Body of pancreas (tissue), 4 donors: ENCODE measurements around the gene NFIA. TPM values are rescaled to one million over a fixed set of nuclear protein-coding genes. Genes with fewer than 3 reads are reported as not detected.

ENCODE experiments used
- ATAC-seq: fragments of 150-250 bp; one replicate; pipeline ENCODE4 v1.9.1; 2016
- DNase-seq, 4 donors: peaks; one replicate each; pipeline ENCODE4 v3.0.0-alpha.2; 2019
- H3K27ac ChIP-seq, 4 donors: fragments of 200-600 bp; sonication (generic); 1 replicate in 3 of 4; 2 replicates in 1 of 4; pipeline versions ENCODE4 v1.5.1 to v1.6.1; 2016 to 2019; ENCODE audit warnings: mild to moderate bottlenecking in 1 of 4, mixed read lengths in 1 of 4, moderate library complexity in 1 of 4
- H3K27me3 ChIP-seq, 2 donors: fragments of 200-600 bp; sonication (generic); one replicate each; pipeline ENCODE4 v1.6.0; 2016; ENCODE audit warnings: mild to moderate bottlenecking in 1 of 2
- H3K36me3 ChIP-seq, 2 donors: fragments of 200-600 bp; sonication (generic); replicated peaks in 1 of 2; 2 replicates each; pipeline ENCODE4 v1.5.1; 2016; ENCODE audit warnings: low read depth in 2 of 2; ENCODE audit not compliant: insufficient read depth in 1 of 2
- H3K4me1 ChIP-seq: fragments of 200-600 bp; sonication (generic); one replicate; pipeline ENCODE4 v1.6.0; 2016
- H3K4me3 ChIP-seq, 2 donors: fragments of 200-600 bp; sonication (generic); 1 replicate in 1 of 2; 2 replicates in 1 of 2; pipeline ENCODE4 v1.5.1; 2016 to 2019
- H3K9me3 ChIP-seq, 3 donors: fragments of 200-600 bp; sonication (generic); 1 replicate in 2 of 3; 2 replicates in 1 of 3; pipeline ENCODE4 v1.5.1; 2016
- POLR2A ChIP-seq, 3 donors: fragments of 450-650 bp; IDR thresholded peaks; one replicate each; pipeline ENCODE4 v1.6.1; 2016; ENCODE audit warnings: antibody characterized with exemption in 3 of 3, mild to moderate bottlenecking in 2 of 3
- WGBS, 2 donors: methylation state at CpG; one replicate each; pipeline ENCODE4 v1.1.5; 2017; 5-methylcytosine and 5-hydroxymethylcytosine counted together
- intact Hi-C: fragments of 100-400 bp; cut with DNase I; formaldehyde crosslinking; loops from one replicate; pipeline ENCODE4 v1.15.1; 2023
- total RNA-seq, 2 donors: library from RNA; depleted of rRNA; stranded (reverse); fragments of >200 nt; gene quantifications; one replicate each; pipeline ENCODE4 v1.1.0, GENCODE V29; 2016
- TF ChIP-seq, protein P1 (sequence below), 7 experiments: fragments of 450-650 bp in 4 of 7; fragments of 200-600 bp in 3 of 7; sonication (generic) in 3 of 7; IDR thresholded peaks; one replicate each; pipeline ENCODE4 v1.5.1; 2016 to 2019; ENCODE audit warnings: antibody characterized with exemption in 7 of 7

Gene NFIA
- total RNA-seq, 2 donors from 2014 or later = 21.5 to 32.3 TPM

DNA sequence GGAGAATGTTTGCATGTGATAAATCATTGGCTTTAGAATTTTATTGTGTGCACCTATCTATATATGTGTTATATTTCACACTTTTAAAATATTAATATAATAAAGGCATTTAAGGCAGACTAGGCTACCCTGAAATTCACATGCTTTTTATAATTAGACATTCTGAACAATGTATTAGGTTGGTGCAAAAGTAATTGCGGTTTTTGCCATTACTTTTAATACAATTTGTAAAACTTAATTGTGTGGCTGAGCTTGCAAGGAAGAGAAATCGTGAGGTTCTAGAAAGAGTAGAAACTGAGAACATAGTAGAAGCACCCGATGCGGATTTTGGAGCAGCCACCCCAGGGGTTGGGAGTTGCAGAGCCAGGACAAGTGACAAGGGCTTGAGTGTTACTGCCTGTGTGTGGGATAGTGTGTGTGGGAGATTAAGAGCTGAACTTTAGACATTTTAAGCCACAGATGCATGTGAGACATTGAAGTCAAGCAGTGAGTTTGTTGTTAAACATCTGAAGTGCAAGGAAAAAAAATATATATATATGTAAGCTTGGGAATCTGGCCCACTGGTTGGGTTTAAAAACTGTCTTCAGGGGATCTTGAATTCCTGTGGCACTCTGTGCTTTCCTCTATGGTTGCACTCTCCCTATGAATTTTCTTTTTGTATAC is 398.0 kb downstream of the NFIA start:
- WGBS, 2 donors = 68 to 76% methylated on average over 4 of the region's 4 CpGs
- H3K4me3 ChIP-seq = no peak overlapping the region
- TF ChIP-seq, protein P1, sequence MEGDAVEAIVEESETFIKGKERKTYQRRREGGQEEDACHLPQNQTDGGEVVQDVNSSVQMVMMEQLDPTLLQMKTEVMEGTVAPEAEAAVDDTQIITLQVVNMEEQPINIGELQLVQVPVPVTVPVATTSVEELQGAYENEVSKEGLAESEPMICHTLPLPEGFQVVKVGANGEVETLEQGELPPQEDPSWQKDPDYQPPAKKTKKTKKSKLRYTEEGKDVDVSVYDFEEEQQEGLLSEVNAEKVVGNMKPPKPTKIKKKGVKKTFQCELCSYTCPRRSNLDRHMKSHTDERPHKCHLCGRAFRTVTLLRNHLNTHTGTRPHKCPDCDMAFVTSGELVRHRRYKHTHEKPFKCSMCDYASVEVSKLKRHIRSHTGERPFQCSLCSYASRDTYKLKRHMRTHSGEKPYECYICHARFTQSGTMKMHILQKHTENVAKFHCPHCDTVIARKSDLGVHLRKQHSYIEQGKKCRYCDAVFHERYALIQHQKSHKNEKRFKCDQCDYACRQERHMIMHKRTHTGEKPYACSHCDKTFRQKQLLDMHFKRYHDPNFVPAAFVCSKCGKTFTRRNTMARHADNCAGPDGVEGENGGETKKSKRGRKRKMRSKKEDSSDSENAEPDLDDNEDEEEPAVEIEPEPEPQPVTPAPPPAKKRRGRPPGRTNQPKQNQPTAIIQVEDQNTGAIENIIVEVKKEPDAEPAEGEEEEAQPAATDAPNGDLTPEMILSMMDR (IDR thresholded peaks at IDR 0.05) = no peak
- TF ChIP-seq POLR2A (IDR thresholded peaks at IDR 0.05) = no peak
- no peaks in the 10 kb centered on the region for H3K9me3 ChIP-seq
- H3K4me1 ChIP-seq = no peaks in the 10 kb centered on the region
- no peaks in the 10 kb centered on the region for H3K27me3 ChIP-seq
- H3K36me3 ChIP-seq = no peaks in the 10 kb centered on the region
- no peak overlapping the region for H3K27ac ChIP-seq
- ATAC-seq = no peak
- intact Hi-C loops = no loop called here
- no peak for DNase-seq

DNA sequence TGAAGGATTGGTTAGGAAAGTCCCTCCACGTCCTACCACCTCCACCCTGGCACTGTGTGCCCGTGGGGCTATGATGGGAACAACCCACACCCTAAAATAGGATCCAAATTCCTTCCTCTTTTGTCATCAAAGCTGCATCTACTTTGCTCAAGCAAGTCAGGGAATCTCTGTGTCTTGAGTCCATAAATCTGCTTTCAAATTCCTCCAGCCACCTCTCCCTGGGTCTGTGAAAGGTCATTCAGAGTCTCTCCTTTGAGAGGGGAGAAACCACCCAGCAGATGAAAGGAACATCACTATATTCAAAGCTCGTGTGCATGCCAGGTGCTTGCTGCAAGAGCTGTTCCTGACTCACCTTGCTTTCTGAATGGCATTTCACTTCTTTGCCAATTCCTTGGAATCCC is 399.0 kb downstream of the NFIA start:
- Histone ChIP-seq H3K4me3 (no peak overlapping the region), H3K36me3 (no peaks in the 10 kb centered on the region), H3K27me3 (no peaks in the 10 kb centered on the region), H3K4me1 (no peaks in the 10 kb centered on the region), H3K9me3 (no peaks in the 10 kb centered on the region), H3K27ac (no peak overlapping the region)
- 29 to 42% methylated on average over 3 of the region's 3 CpGs for WGBS, 2 donors
- DNase-seq (no peak), ATAC-seq (no peak)
- TF ChIP-seq, protein P1 (IDR thresholded peaks at IDR 0.05) = no peak
- no peak for TF ChIP-seq POLR2A (IDR thresholded peaks at IDR 0.05)
- intact Hi-C loops = no loop called here

DNA sequence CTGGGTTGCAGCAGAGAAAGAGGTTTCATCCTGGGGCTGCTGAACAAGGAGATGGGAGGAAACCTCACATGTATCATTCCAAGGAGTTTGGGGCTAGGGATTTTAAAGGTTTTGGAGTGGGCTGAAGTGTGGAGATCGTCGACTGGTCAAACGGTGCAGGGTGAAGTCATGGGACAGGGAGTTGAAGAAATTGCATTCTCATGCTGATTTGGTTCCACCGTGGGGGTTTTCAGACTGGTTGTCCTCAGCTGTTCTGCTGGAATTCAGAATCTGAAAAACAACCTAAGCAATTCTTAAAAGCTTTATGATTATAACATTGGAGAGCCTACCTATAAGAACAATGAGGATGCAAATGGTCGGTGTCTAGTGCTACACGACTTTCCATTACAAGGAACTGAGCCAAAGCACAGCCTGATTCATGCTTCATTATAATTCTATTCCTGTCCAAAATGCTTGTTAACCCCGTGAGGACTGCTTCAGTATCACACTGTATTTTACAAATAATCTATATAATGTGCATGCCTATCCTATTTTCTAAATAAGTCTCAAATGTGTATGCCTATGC is 399.9 kb downstream of the NFIA start:
- TF ChIP-seq, protein P1 (IDR thresholded peaks at IDR 0.05) = no peak
- no peak for TF ChIP-seq POLR2A (IDR thresholded peaks at IDR 0.05)
- DNase-seq = no peak
- no peaks in the 10 kb centered on the region for H3K9me3 ChIP-seq
- no peaks in the 10 kb centered on the region for H3K27me3 ChIP-seq
- no peaks in the 10 kb centered on the region for H3K36me3 ChIP-seq
- 57 to 67% methylated on average over 7 of the region's 7 CpGs for WGBS, 2 donors
- H3K4me1 ChIP-seq = no peaks in the 10 kb centered on the region
- H3K4me3 ChIP-seq = no peak overlapping the region
- H3K27ac ChIP-seq = no peak overlapping the region
- no peak for ATAC-seq
- intact Hi-C loops = no loop called here

DNA sequence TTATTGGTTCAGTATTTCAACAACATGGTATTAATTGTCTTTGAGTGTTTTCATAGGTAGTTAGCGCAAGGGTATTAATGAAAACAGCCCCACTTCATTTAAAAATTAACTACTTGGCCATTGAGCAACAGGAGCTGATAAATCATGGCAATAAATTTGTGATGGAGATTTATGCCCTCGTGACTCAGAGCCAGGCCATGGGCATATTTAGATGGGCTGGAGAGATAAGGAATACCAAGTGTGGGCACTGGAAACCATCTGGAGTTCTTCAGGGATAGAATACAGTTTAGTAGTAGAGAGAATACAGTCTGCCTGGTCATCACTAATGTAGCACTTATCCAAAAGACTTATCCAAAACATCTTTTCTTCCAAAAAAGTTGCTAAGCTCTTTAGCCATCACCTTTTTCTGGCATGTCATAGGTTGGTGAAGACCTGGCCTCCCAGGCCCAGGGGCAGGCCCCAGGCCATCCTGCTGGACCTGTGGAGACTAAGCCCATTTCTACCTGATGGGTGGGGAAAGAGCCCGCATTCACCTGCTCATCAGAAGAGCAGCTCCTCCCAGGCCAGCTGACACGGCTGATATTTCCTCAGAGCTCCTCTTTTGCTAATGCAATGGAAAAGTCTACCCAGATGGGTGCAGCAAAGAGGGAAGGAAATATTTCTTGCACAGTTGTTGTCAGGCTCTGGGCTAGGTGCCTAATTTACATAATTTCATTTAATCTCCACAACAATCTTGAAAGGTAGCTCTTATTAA is 404.6 kb downstream of the NFIA start:
- intact Hi-C loops = no loop called here
- DNase-seq = peak in 1 of 4 donors; percentile 13
- TF ChIP-seq POLR2A (IDR thresholded peaks at IDR 0.05) = no peak
- TF ChIP-seq, protein P1 (IDR thresholded peaks at IDR 0.05) = no peak
- Histone ChIP-seq H3K27ac (no peak overlapping the region), H3K27me3 (no peaks in the 10 kb centered on the region), H3K36me3 (no peaks in the 10 kb centered on the region), H3K4me3 (no peak overlapping the region), H3K9me3 (no peaks in the 10 kb centered on the region), H3K4me1 (peaks cover 7% of the 10 kb centered on the region)
- WGBS, 2 donors = 61 to 63% methylated on average over 4 of the region's 4 CpGs
- ATAC-seq = no peak
